A204.1 (cell line): ENCODE measurements around the gene SLC8A1.

Experiments used
- FAIRE-seq: peaks from 2 replicates; lab custom pipeline; 2012; peaks lifted over from hg19 to GRCh38; lab: Jason Lieb, UNC

The SLC8A1 gene

DNA sequence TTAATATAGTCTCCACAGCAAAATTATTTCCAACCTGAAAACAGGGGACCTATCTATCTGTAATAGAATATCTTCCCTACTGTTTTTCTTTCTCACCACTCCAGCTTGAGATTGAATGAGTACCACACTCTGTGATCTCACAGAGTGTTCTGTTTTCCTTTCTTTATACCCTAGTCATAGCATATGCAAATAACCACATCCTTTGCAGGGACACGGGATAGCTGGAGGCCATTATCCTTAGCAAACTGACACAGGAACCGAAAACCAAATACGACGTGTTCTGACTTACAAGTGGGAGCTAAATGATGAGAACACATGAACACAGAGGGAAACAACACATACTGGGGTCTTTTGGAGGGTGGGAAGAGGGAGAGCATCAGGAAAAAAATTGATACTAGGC, 224.7 kb downstream of the SLC8A1 start:
- FAIRE-seq = no peak

- FAIRE-seq = no peak
Observed at GRCh38 chr2:40226637-40227036, 225.3 kb downstream of the SLC8A1 start.

GRCh38 chr2:40225670-40226210, 226.2 kb downstream of the SLC8A1 start:
- no peak for FAIRE-seq

DNA sequence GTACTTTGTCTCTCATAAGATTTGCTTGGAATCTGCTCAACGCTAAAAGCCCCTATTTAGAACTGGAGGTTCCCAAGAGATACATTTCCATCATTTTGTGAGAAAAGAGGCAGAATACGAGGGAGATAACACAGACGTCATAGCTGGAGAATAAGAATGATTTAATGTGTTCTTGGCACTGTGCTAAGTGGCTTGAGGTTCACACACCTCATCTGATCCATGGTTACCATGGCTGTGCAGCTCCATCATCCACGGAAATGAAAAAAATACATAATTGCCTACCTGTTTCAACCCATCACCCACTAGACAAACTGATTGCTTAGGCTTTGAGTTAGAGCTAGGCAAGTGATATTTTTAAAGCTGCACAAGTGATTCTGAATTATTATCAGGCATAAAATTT, 227.6 kb downstream of the SLC8A1 start:
- no peak for FAIRE-seq

GRCh38 chr2:40220177-40220925, 231.5 kb downstream of the SLC8A1 start:
- FAIRE-seq = no peak

DNA sequence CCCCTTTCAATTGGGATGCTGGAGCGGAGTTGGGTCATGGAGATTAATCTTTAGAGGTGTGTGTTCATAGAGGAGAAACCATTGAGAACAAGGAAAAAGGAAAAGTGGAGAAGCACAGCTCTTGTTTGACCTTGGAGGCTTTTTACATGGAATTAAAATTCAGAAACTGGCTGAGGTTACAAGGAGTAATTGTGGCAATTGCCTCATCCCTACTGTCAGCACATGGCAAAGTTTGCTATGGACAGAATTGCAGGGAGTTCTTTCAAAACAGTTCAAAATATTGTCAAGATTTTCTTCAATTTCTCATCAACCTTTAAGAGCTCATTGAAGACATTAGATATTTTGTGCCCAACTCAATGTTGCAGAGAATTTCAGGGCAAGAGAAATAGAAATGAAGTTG, 232.7 kb downstream of the SLC8A1 start:
- FAIRE-seq = no peak

DNA sequence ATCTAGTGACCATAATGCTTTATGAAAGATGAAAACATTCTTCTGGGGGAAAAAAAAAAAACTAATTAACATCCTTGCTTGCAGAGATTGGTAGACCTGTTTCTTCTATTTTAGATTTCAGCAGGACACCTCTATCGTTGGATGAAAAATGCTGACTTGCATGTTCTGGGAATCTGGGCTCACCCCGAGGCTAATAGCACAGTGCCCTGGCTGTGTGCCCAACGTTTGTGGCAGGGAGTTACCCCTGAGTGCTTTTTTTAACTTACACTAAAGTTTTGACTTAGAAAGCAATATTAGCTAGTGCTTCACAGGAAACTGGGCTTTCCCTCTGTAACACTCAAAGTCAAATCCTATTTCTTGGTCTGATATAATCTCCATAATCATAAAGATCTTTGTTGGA, 233.2 kb downstream of the SLC8A1 start:
- no peak for FAIRE-seq

DNA sequence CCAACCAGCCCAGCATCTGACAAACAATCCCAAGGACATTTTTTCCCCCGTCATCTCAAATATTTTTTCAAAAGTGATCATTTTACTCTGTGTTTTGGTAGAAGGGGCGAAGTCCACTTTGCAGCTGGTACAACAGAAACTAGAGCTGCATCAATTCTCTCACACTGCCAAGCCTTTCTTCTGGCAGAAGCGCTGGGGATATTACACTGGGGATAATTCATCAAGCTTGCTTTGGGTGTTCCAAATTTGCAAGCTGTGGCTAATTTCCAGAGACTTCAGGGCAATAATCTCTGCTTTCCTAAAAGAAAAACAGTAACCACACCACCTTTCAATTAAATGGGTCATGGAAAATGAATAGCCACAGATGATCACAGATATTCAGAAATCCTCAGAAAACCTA, 238.3 kb downstream of the SLC8A1 start:
- FAIRE-seq = no peak

DNA sequence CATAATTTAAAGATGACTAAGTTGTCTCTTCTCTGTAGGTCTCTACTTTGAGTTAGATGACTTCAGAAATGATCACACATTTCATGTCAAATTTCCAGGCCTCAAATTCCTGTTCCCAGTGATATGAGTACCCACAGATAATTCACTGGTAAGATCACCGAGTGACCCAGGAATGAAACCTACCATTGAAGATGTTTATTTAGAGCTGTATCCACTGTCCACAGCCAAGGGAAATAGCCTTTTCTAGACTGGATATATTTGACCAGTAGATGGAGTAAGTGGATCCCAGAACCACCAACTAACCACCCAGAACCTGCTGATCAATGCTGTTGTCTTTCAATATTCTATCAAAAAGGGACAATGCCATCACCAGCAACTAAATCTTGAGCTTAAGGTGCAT, 238.8 kb downstream of the SLC8A1 start:
- no peak for FAIRE-seq

- FAIRE-seq = no peak
Observed at GRCh38 chr2:40210968-40211353, 240.9 kb downstream of the SLC8A1 start.

DNA sequence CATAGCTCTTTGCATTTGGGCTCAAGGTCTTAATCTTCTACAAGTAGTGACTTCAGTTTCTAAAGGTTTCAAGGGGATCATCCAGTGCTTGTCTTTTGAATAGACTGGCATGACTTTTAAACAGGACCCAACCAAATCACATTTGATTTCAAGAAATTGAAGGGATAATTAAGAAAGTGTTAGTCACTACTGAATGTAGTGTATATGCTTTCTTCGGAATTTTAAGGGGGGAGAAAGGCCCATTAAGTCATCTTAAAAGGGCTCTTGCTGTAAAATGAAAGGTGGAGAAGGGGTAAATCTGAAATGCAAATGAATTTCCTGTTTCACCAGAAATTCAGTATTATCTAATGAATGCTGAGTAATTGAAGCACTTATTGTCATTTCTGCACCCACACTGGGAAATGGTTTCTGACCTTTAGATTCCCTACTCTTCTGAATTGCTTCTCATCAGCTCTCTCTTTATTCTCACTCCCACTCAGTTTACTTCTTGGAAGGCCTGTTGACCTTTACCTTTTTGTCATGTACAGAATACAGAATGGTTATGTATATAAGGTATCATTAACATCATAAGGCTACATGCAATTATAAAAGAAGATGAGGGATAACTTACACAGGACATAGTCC, 241.4 kb downstream of the SLC8A1 start:
- FAIRE-seq = no peak

GRCh38 chr2:40209761-40210160, 242.1 kb downstream of the SLC8A1 start:
- no peak for FAIRE-seq

- no peak for FAIRE-seq
Observed at GRCh38 chr2:40208463-40208862, 243.4 kb downstream of the SLC8A1 start.

DNA sequence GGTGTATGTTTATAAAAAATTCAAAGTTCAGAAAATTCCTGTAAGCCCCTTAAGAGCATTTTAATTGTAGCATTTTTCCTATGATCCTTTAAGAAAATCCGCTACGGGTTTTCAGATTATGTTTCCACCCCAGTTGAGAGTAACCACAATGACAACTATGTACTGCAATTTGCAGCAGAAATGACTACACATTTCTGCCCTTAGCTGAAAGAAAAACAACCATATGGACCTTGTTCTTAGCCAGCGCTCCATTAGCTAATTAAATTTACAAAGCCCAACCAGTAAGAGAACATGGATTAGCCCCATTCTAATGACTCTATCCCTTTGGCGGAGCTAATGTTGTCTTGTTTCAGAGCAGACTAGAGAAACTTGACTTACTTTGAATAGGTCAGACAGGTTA, 247.6 kb downstream of the SLC8A1 start:
- FAIRE-seq = no peak

- no peak for FAIRE-seq
Observed at GRCh38 chr2:40202798-40203400, 249.0 kb downstream of the SLC8A1 start.

- no peak for FAIRE-seq
Observed at GRCh38 chr2:40201425-40201824, 250.5 kb downstream of the SLC8A1 start.

GRCh38 chr2:40200366-40200915, 251.4 kb downstream of the SLC8A1 start:
- FAIRE-seq = no peak

DNA sequence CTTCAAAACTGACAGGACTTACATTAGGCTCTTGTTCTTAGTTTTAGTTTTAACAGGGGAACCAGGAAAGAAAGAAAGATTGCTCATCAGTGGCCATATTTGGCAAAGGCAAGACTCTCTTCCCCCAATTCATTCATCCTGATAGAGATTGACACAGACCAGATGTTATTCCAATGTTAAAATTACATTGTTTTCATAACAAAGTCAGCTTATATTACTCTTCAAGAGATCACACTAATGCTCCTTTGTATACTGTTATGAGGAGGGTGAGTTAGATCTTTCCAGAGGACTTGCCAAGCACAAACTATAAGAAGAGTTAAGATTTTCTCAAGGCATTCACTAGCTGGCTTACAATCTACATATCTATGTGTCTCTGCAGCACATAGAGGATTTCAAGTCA, 252.1 kb downstream of the SLC8A1 start:
- no peak for FAIRE-seq

DNA sequence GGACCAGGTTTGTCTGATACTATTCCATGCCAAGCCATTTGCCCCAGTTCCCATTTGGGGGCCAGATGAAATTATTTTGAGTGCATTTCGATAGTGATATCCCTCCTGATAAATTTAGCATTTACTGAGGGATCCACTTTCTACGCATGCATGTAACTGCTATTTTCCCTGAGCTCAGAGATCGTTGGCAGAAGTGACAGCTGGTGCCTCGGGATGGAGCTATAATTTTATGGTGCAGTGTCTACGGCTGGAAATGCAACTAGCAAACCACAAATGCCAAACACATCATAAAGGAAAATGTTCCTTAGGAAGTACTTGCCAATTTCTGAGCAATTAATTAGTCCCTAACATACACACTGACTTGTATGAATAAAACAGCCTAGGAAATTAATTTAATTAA, 254.8 kb downstream of the SLC8A1 start:
- no peak for FAIRE-seq

GRCh38 chr2:40193670-40194026, 258.2 kb downstream of the SLC8A1 start:
- no peak for FAIRE-seq

GRCh38 chr2:40192864-40193669, 258.8 kb downstream of the SLC8A1 start:
- no peak for FAIRE-seq

DNA sequence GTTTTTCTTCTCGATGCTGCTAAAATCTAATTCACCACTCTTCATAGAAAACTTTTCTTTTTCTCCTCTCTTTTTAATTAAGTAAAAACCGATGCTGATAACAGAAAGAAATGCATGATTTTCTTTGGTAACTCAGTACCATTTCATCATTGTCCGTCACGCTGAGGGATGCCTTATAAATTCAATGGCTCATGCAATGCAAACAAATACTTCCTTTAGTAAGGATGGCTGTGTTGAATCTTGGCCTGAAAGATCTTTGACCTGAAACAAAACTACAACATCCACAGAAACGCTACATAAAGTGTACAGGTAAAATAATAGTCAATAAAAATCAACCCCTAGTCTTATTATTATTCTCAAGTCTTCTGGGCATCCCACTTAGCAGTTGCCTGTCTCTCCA, 261.4 kb downstream of the SLC8A1 start:
- FAIRE-seq = no peak
